Naive B cell (primary cell): ENCODE data around the gene ATAD3C. TPM values are rescaled to one million over a fixed set of nuclear protein-coding genes. Genes with fewer than 3 reads are reported as not detected.

Experiments used
- ATAC-seq, 2 donors: fragments of 150-1000 bp; cut with Tn5 transposase; 2 replicates each; pipeline ENCODE4 v1.10.0; 2021; ENCODE audit warnings: low read depth in 2 of 2, mild to moderate bottlenecking in 2 of 2, moderate library complexity in 2 of 2
- DNase-seq: peaks from one replicate; pipeline ENCODE4 v3.0.0; 2022
- H3K27ac Mint-ChIP-seq, 6 donors: one replicate each; pipeline ENCODE4 v1.8.0; 2020 to 2022; ENCODE audit warnings: mild to moderate bottlenecking in 6 of 6, mixed read lengths in 6 of 6, moderate library complexity in 5 of 6, inconsistent platforms in 2 of 6
- H3K27me3 Mint-ChIP-seq, 3 donors: one replicate each; pipeline ENCODE4 v1.8.0; 2021 to 2022; ENCODE audit warnings: mixed read lengths in 3 of 3, mild to moderate bottlenecking in 1 of 3
- H3K36me3 Mint-ChIP-seq, 2 donors: one replicate each; pipeline ENCODE4 v1.8.0; 2020 to 2022; ENCODE audit warnings: mixed read lengths in 2 of 2, inconsistent platforms in 1 of 2, mild to moderate bottlenecking in 1 of 2
- H3K4me1 Mint-ChIP-seq, 3 donors: one replicate each; pipeline ENCODE4 v1.8.0; 2020 to 2022; ENCODE audit warnings: mixed read lengths in 3 of 3, inconsistent platforms in 1 of 3, mild to moderate bottlenecking in 1 of 3, moderate library complexity in 1 of 3
- H3K4me3 Mint-ChIP-seq, 8 donors: one replicate each; pipeline ENCODE4 v1.8.0; 2020 to 2022; ENCODE audit warnings: mild to moderate bottlenecking in 8 of 8, mixed read lengths in 8 of 8, moderate library complexity in 8 of 8, inconsistent platforms in 2 of 8
- H3K9me3 Mint-ChIP-seq, 7 donors: one replicate each; pipeline ENCODE4 v1.8.0; 2020 to 2022; ENCODE audit warnings: mixed read lengths in 7 of 7, mild to moderate bottlenecking in 5 of 7, inconsistent platforms in 2 of 7, moderate library complexity in 1 of 7
- polyA plus RNA-seq, 6 donors: library from polyadenylated mRNA; unstranded; fragments of 300-500 nt; fragmentation: Illumina TruSeq; gene quantifications; one replicate each; pipeline ENCODE4 v1.2.3, GENCODE V29; 2021; ENCODE audit warnings: low read depth in 6 of 6

The ATAD3C gene
- polyA plus RNA-seq, 6 donors from 2014 or later = not detected

GRCh38 chr1:1430114-1430982 is 19.1 kb upstream of the ATAD3C start:
- Mint-ChIP-seq H3K36me3 (no peaks in the 10 kb centered on the region), H3K9me3 (peaks cover 0 to 4% (median 0%) of the 10 kb centered on the region in 7 donors), H3K27ac (no peak overlapping the region), H3K4me3 (no peak overlapping the region), H3K4me1 (peaks cover 9 to 21% (median 10%) of the 10 kb centered on the region in 3 donors), H3K27me3 (peaks cover 8 to 78% (median 42%) of the 10 kb centered on the region in 3 donors)
- no peak for ATAC-seq
- no peak for DNase-seq

- no peaks in the 10 kb centered on the region for H3K36me3 Mint-ChIP-seq
- no peak for DNase-seq
- H3K27me3 Mint-ChIP-seq = peaks cover 8 to 72% (median 35%) of the 10 kb centered on the region in 3 donors
- no peak overlapping the region for H3K27ac Mint-ChIP-seq
- no peak overlapping the region for H3K4me3 Mint-ChIP-seq
- H3K9me3 Mint-ChIP-seq = peaks cover 0 to 4% (median 0%) of the 10 kb centered on the region in 7 donors
- no peak for ATAC-seq
- H3K4me1 Mint-ChIP-seq = peaks cover 9 to 22% (median 11%) of the 10 kb centered on the region in 3 donors
These were observed 18.3 kb upstream of the ATAD3C start for GRCh38 chr1:1430992-1431844.

GRCh38 chr1:1431845-1432273 is 17.6 kb upstream of the ATAD3C start:
- ATAC-seq (no peak), DNase-seq (no peak)
- no peak overlapping the region for H3K4me3 Mint-ChIP-seq
- H3K36me3 Mint-ChIP-seq = no peaks in the 10 kb centered on the region
- peaks cover 8 to 72% (median 30%) of the 10 kb centered on the region in 3 donors for H3K27me3 Mint-ChIP-seq
- peaks cover 12 to 21% (median 14%) of the 10 kb centered on the region in 3 donors for H3K4me1 Mint-ChIP-seq
- H3K9me3 Mint-ChIP-seq = peaks cover 0 to 4% (median 0%) of the 10 kb centered on the region in 7 donors
- H3K27ac Mint-ChIP-seq = no peak overlapping the region

DNA sequence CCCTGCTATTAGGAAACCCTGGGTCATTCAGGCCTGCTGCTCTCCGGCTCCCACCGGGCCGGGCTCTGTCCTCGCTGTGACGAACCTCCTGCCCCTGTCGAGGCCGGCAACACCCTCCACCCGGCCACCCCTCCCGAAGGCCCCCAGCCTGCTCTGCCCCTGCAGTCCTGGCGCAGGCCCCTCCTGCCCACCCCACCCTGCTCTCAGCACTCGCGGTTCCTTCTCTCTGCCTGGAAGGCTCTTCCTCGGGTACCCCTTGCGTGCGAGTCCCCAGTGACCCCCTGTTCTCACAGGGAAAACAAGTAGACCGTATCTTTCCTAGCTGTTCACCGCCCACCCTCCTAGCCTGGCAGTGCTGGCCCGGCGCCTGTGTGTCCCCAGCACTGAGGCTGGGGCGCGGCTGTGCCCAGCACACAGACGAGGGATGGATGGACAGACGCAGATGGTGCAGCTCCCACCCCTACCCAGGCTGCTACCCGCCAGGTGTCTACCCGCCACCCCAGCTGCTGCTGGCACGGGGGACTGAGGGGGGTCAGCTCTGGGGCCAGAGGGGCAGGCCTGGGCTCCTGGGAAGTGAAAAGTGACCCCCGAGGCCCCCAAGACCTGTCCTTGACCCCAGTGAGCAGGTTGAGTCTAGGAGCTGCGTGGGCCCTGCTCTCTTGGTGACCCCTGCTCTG is 17.1 kb upstream of the ATAD3C start:
- peaks cover 8 to 72% (median 30%) of the 10 kb centered on the region in 3 donors for H3K27me3 Mint-ChIP-seq
- H3K4me3 Mint-ChIP-seq = peak overlapping the region in 2 of 8 donors; percentile 32 to 53
- H3K27ac Mint-ChIP-seq = no peak overlapping the region
- no peaks in the 10 kb centered on the region for H3K36me3 Mint-ChIP-seq
- no peak for ATAC-seq
- no peak for DNase-seq
- H3K9me3 Mint-ChIP-seq = peaks cover 0 to 4% (median 0%) of the 10 kb centered on the region in 7 donors
- H3K4me1 Mint-ChIP-seq = peaks cover 11 to 21% (median 12%) of the 10 kb centered on the region in 3 donors

GRCh38 chr1:1432951-1433803 is 16.3 kb upstream of the ATAD3C start:
- Mint-ChIP-seq H3K9me3 (peaks cover 0 to 4% (median 0%) of the 10 kb centered on the region in 7 donors), H3K27ac (peak overlapping the region in 1 of 6 donors; percentile 62), H3K4me1 (peaks cover 11 to 21% (median 12%) of the 10 kb centered on the region in 3 donors), H3K27me3 (peaks cover 8 to 71% (median 29%) of the 10 kb centered on the region in 3 donors), H3K36me3 (no peaks in the 10 kb centered on the region), H3K4me3 (peak overlapping the region in 3 of 8 donors; percentile 32 to 74 (median 53))
- DNase-seq (no peak), ATAC-seq (no peak)

DNA sequence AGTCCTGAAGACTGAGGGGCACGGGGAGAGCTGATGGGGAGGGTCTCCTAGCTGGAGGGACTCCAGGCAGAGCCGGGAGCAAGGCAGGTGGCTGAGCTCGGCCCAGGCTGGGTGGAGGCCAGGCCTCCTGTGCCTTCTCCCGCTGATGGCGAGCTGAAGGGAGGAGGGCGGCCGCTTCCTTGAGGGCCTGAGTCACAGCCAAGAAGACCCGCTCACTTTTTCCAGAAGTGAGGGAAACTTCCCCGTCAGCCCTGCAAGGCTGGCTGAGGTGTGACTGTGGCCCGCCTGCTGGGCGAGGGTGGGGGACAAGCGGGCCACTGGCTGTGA is 15.7 kb upstream of the ATAD3C start:
- H3K4me3 Mint-ChIP-seq = peak overlapping the region in 2 of 8 donors; percentile 44 to 74
- no peak for DNase-seq
- peaks cover 3 to 71% (median 23%) of the 10 kb centered on the region in 3 donors for H3K27me3 Mint-ChIP-seq
- peaks cover 8 to 17% (median 8%) of the 10 kb centered on the region in 3 donors for H3K4me1 Mint-ChIP-seq
- no peaks in the 10 kb centered on the region for H3K36me3 Mint-ChIP-seq
- H3K27ac Mint-ChIP-seq = peak overlapping the region in 1 of 6 donors; percentile 62
- peak in 1 of 2 donors; percentile 6 for ATAC-seq
- no peaks in the 10 kb centered on the region for H3K9me3 Mint-ChIP-seq

DNA sequence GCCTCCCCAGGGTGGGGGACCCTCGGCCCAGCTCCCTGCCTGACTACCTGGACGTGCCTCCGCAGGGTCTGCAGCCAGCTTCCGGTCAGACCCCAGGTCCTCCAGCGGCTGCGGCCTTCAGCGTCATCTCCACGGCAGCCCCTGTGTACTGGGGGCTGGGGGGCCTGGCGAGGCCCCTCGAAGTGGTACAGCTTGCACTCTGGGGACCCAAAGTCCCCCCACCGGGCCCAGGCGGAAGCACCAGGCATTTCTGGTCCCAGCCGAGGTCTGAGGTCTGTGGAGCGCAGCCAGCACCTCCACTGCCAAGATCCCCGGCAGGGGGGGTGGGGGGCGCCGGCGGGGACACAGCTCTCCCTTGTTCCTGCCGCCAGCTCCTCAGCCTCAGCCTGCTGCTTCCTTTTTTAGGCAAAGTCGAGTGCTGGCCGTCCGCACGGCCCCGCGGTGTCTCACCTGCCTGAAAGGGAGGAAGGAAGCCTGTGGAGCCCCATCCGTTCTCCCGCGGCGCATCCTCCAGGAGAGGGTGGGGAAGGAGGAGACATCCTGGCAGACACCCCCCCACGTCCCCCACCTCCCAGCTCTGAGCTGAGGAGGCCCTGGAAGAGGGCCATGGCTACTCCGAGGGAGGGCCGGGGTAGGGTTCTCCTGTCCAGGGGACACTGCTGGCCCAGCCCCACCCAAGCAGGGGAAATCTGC is 15.2 kb upstream of the ATAD3C start:
- peaks cover 3 to 67% (median 22%) of the 10 kb centered on the region in 3 donors for H3K27me3 Mint-ChIP-seq
- H3K27ac Mint-ChIP-seq = peak overlapping the region in 1 of 6 donors; percentile 47
- DNase-seq (peak; percentile 35), ATAC-seq (peak; percentile 45 to 52)
- H3K4me3 Mint-ChIP-seq = peak overlapping the region in 5 of 8 donors; percentile 21 to 74 (median 39)
- H3K36me3 Mint-ChIP-seq = no peaks in the 10 kb centered on the region
- H3K4me1 Mint-ChIP-seq = peaks cover 8 to 17% (median 8%) of the 10 kb centered on the region in 3 donors
- no peaks in the 10 kb centered on the region for H3K9me3 Mint-ChIP-seq

GRCh38 chr1:1434824-1435105 is 14.7 kb upstream of the ATAD3C start:
- DNase-seq = no peak
- Mint-ChIP-seq H3K36me3 (no peaks in the 10 kb centered on the region), H3K4me1 (peaks cover 8 to 17% (median 8%) of the 10 kb centered on the region in 3 donors), H3K27ac (peak overlapping the region in 1 of 6 donors; percentile 47), H3K4me3 (peak overlapping the region in 7 of 8 donors; percentile 52 to 79 (median 71)), H3K27me3 (peaks cover 3 to 62% (median 17%) of the 10 kb centered on the region in 3 donors), H3K9me3 (no peaks in the 10 kb centered on the region)
- no peak for ATAC-seq

DNA sequence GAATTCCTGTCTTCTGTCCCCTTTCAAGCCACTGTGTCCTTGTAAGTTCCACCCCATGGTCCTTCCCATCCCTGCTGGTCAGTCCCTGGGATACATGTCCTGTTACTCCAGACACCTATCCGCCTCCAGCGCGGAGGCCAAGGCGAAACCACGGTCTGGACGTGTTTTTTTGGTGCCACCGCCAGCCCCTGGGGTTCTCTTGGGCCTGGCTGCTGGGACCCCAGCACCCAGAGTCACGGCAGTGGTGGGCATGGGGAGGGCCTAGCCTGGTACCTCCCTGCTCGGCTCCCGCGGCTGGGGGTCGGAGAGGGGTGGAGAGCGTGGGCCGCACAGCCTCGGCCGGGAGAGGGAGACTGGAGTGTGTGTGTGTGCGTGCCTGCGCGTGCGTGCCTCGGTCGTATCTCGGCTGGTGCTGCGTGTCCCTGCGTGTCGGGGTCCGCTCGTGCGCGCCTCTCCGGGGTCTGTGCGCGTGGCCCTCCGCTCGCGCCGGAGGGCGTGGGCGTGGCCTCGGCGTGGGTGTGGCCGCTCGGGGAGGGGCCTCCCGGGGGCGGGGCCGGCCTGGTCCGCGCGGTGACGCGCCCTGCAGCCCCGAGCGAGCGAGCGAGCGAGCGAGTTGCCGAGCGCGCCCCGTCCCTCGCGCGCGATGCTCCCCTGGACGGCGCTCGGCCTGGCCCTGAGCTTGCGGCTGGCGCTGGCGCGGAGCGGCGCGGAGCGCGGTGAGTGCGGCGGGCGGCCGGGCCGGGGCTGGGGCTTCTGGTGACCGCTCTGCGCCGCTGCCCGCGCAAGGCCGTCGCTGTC is 14.2 kb upstream of the ATAD3C start, which contains the start of gene VWA1:
Gene VWA1 (plus strand): TSS at position 585 of the 798 bp plus-strand sequence. CDS start 59 bp downstream, at position 644.
- Mint-ChIP-seq H3K36me3 (no peaks in the 10 kb centered on the region), H3K27me3 (peaks cover 3 to 56% (median 14%) of the 10 kb centered on the region in 3 donors), H3K9me3 (no peaks in the 10 kb centered on the region), H3K27ac (peak within 1 kb of the TSS in 1 of 6 donors; percentile 47), H3K4me3 (peak within 1 kb of the TSS in 7 of 8 donors; percentile 64 to 88 (median 74)), H3K4me1 (peaks cover 8 to 17% (median 8%) of the 10 kb centered on the region in 3 donors)
- DNase-seq (peak; percentile 65), ATAC-seq (peak; percentile 73 to 75)

DNA sequence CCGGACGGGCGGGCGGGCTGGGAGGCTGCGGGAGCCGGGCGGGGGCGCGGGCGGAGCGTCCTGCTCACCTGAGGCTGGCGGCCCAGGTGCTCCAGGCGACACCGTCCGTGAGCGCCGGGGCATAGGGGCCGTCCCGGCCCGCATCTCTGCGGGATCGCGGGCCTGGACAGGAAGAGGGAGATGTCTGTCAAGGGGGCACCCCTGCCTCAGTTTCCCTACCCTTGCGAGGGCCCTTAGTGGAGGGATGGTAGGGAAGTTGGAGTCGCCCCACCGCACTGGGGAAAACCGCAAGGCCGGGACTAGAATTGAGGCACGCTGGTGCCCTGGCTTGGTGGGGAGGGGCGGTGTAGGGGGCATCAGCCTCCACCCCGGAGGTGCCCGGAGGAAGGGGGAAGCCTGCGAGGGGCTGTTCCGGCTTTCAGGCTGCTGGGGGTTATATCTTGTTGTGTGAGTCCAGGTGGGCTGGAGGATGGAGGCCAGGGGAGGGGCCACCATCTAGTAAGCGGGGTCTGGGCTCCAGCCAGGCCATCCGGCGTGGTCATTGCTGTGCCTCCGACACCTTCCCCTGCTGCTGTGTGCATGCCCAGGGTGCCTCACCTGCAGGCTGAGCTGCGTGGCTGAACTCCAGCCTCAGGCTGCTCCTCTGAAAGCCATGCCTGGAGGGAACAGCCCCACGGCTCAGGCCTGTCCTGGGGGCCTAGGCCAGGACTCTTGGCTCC is 13.4 kb upstream of the ATAD3C start:
- DNase-seq (no peak), ATAC-seq (peak; percentile 2 to 7)
- H3K27me3 Mint-ChIP-seq = peaks cover 3 to 59% (median 14%) of the 10 kb centered on the region in 3 donors
- peak overlapping the region in 7 of 8 donors; percentile 19 to 88 (median 66) for H3K4me3 Mint-ChIP-seq
- no peaks in the 10 kb centered on the region for H3K9me3 Mint-ChIP-seq
- H3K4me1 Mint-ChIP-seq = peaks cover 8 to 23% (median 12%) of the 10 kb centered on the region in 3 donors
- H3K36me3 Mint-ChIP-seq = no peaks in the 10 kb centered on the region
- H3K27ac Mint-ChIP-seq = no peak overlapping the region
